ENCODE measurements around the gene PRSS8.
A peak's percentile ranks its signal among the peaks of the same experiment; 100 is the strongest.

The PRSS8 gene

DNA sequence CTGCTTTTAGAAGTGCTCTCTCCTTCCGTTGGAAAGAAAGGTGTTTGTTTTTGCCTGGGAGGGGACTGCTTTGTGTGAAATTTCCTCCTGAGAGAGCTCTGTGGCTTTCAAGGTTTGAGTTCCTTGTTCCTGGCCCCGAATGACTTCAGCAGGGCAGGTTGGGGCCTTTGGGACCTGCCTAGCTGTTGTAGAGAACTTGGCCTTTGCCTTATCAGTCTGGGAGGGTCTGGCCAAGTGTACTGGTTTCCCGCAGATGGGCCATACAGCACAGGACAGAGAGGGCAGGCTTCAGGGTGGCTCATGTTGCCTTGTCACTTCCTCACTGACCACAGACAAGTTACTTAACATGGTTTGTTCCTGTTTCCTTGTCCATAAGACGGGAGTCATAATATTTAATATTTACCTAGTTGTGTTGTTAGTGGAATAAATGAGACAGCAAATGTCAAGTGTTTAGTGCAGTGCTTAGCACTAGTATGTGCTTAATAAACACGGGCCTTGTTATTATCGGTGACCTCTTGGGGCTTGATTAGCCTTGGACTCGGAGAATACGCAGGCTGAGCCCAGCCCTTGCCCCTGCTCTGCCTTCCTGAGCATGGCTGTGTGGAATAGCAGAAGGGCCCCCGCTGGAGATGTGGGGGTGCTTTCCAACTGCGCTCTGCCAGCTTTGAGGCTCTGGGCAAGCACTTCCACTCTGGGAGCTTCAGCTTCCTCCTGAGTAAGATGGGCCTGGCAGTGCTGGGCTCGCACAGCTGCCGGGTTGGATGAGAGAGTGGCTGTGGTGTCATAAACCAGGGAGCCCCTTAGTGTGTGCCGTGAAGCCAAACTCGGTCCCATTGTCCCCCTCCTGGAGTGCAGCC, 6.6 kb downstream of the PRSS8 start:
- peak overlapping the region; percentile 65 for H3K27ac Mint-ChIP-seq
- H3K36me3 Mint-ChIP-seq (ENCODE audit: low read depth), result peaks cover 87% of the 10 kb centered on the region
- H3K9me3 Mint-ChIP-seq, result no peaks in the 10 kb centered on the region
- no peak overlapping the region for H3K4me3 Mint-ChIP-seq
- peaks cover 2% of the 10 kb centered on the region for H3K4me1 Mint-ChIP-seq (ENCODE audit: low read depth)
- no peak for DNase-seq
- H3K27me3 Mint-ChIP-seq, result no peaks in the 10 kb centered on the region

- Mint-ChIP-seq H3K4me1 (ENCODE audit: low read depth) (peaks cover 2% of the 10 kb centered on the region), H3K27ac (no peak overlapping the region), H3K36me3 (ENCODE audit: low read depth) (peaks cover 89% of the 10 kb centered on the region), H3K9me3 (no peaks in the 10 kb centered on the region), H3K4me3 (no peak overlapping the region), H3K27me3 (no peaks in the 10 kb centered on the region)
- DNase-seq, result no peak
These were observed 8.3 kb downstream of the PRSS8 start for GRCh38 chr16:31127182-31127581.

DNA sequence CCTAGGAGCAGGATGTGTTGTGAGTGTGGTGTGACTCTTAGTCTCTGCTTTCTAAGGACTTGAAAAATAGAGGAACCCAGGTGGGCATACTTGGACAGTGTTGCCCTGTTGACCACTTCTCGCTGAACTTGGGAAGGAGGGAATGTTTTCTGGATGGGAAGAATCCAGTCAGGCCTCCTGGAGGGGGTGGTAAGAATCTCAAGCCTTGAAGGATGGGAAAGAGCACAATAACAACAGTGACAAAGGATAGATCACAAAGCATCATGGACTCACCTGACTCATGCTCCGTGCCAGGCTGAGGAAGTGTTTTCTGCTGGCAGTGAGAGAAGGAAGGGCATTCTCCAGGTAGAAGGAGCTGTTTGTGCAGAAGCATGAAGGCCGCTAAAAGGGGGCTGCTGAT, 9.7 kb downstream of the PRSS8 start:
- H3K27ac Mint-ChIP-seq, result peak overlapping the region; percentile 51
- H3K4me1 Mint-ChIP-seq (ENCODE audit: low read depth), result peaks cover 2% of the 10 kb centered on the region
- no peaks in the 10 kb centered on the region for H3K27me3 Mint-ChIP-seq
- DNase-seq, result no peak
- H3K4me3 Mint-ChIP-seq, result no peak overlapping the region
- peaks cover 87% of the 10 kb centered on the region for H3K36me3 Mint-ChIP-seq (ENCODE audit: low read depth)
- no peaks in the 10 kb centered on the region for H3K9me3 Mint-ChIP-seq

GRCh38 chr16:31120129-31120528, 15.4 kb downstream of the PRSS8 start:
- Mint-ChIP-seq H3K4me3 (no peak overlapping the region), H3K27ac (peak overlapping the region; percentile 59), H3K9me3 (no peaks in the 10 kb centered on the region), H3K4me1 (ENCODE audit: low read depth) (peaks cover 21% of the 10 kb centered on the region), H3K36me3 (ENCODE audit: low read depth) (peaks cover 68% of the 10 kb centered on the region), H3K27me3 (no peaks in the 10 kb centered on the region)
- no peak for DNase-seq

DNA sequence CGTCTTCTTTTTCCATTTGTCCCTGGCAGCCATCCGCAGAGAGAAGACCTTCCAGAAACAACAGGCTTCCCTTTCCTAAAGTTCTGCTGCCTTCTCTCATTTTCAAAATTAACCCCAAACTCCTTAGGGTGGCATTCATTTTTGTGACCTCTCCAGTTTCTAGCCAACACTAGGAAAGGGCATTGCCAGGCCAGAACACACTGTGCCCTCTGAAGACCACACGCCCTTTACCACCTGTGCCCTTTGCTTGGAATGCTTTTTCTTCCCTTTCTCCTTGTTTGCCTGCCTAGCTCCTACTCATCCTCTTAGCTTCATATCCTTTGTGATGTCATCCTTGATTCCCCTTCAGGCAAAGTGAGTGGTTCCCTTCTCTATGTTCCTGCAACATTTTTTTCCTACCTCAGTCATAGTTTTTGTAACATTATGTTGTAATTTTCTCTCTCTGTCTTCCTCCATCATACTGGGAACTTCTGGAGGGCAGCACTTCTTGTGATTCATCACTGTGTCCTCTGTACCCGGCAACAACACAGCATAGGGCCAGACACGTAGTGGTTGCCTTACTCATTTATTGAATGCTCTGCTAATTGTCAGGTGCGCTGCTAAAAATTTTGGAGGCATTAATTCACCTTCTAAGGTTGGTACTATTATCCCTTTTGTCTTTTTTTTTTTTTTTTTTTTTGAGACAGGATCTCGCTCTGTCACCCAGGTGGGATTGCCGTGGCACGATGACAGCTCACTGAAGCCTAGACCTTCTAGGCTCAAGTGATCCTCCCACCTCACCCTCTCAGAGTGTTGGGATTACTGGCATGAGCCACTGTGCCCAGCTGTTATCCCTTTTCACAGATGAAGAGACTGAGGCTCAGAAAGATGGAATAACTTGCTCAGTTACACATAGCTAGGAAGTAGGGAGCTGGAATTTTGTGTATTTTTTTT, 17.0 kb downstream of the PRSS8 start:
- Mint-ChIP-seq H3K9me3 (no peaks in the 10 kb centered on the region), H3K27me3 (no peaks in the 10 kb centered on the region), H3K27ac (peak overlapping the region; percentile 87), H3K4me3 (peak overlapping the region; percentile 90), H3K4me1 (ENCODE audit: low read depth) (peaks cover 26% of the 10 kb centered on the region), H3K36me3 (ENCODE audit: low read depth) (peaks cover 54% of the 10 kb centered on the region)
- no peak for DNase-seq

DNA sequence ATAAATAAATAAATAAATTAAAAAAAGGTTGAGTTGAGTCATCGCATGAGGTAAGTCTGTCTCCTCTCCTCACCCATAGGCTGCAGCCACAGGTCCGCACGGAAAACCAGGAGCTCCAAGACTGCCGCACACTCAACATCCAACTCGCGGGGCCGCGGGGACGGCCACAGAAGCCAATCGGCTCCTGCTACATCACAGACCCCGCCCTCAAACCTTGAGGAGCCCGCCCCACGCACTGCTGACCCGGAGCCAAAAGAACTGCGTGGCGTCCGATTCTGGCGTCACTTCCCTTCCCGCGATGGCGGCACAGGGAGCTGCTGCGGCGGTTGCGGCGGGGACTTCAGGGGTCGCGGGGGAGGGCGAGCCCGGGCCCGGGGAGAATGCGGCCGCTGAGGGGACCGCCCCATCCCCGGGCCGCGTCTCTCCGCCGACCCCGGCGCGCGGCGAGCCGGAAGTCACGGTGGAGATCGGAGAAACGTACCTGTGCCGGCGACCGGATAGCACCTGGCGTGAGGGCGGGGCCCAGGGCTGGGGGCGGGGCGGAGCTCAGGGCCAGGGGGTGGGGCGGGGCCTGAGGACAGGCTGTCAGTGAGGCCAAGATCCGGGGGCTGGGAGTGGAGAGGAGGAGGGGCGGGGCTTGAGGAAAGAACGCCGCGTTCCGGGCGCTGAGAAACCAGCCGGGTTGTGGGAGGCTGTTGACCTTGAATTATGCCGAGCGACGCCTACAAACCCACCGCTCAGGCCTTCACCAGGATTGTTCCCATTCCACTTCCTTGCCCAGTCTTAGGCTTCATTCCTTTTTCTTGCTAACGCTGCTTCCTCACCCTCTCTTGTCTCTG, 17.9 kb downstream of the PRSS8 start, which contains the start of gene KAT8:
Gene KAT8 (plus strand): TSS at position 281 of the 839 bp plus-strand sequence. CDS start 18 bp downstream, at position 299.
- Mint-ChIP-seq H3K27ac (peak within 1 kb of the TSS; percentile 87), H3K9me3 (no peaks in the 10 kb centered on the region), H3K36me3 (ENCODE audit: low read depth) (peaks cover 54% of the 10 kb centered on the region), H3K4me3 (peak within 1 kb of the TSS; percentile 90), H3K4me1 (ENCODE audit: low read depth) (peaks cover 26% of the 10 kb centered on the region), H3K27me3 (no peaks in the 10 kb centered on the region)
- DNase-seq, result peak; percentile 97

- H3K36me3 Mint-ChIP-seq (ENCODE audit: low read depth), result peaks cover 57% of the 10 kb centered on the region
- peak overlapping the region; percentile 31 for H3K27ac Mint-ChIP-seq
- no peaks in the 10 kb centered on the region for H3K27me3 Mint-ChIP-seq
- no peak for DNase-seq
- H3K4me1 Mint-ChIP-seq (ENCODE audit: low read depth), result peaks cover 37% of the 10 kb centered on the region
- no peak overlapping the region for H3K4me3 Mint-ChIP-seq
- no peaks in the 10 kb centered on the region for H3K9me3 Mint-ChIP-seq
These were observed 21.1 kb downstream of the PRSS8 start for GRCh38 chr16:31114468-31114867.

- H3K36me3 Mint-ChIP-seq (ENCODE audit: low read depth), result peaks cover 47% of the 10 kb centered on the region
- no peak for DNase-seq
- H3K4me3 Mint-ChIP-seq, result no peak overlapping the region
- no peaks in the 10 kb centered on the region for H3K9me3 Mint-ChIP-seq
- H3K27ac Mint-ChIP-seq, result peak overlapping the region; percentile 76
- H3K4me1 Mint-ChIP-seq (ENCODE audit: low read depth), result peaks cover 33% of the 10 kb centered on the region
- no peaks in the 10 kb centered on the region for H3K27me3 Mint-ChIP-seq
These were observed 22.1 kb downstream of the PRSS8 start for GRCh38 chr16:31113121-31114120.

GRCh38 chr16:31112711-31113110, 22.8 kb downstream of the PRSS8 start:
- Mint-ChIP-seq H3K4me1 (ENCODE audit: low read depth) (peaks cover 31% of the 10 kb centered on the region), H3K27ac (peak overlapping the region; percentile 76), H3K36me3 (ENCODE audit: low read depth) (peaks cover 41% of the 10 kb centered on the region), H3K27me3 (no peaks in the 10 kb centered on the region), H3K9me3 (no peaks in the 10 kb centered on the region), H3K4me3 (no peak overlapping the region)
- DNase-seq, result no peak

DNA sequence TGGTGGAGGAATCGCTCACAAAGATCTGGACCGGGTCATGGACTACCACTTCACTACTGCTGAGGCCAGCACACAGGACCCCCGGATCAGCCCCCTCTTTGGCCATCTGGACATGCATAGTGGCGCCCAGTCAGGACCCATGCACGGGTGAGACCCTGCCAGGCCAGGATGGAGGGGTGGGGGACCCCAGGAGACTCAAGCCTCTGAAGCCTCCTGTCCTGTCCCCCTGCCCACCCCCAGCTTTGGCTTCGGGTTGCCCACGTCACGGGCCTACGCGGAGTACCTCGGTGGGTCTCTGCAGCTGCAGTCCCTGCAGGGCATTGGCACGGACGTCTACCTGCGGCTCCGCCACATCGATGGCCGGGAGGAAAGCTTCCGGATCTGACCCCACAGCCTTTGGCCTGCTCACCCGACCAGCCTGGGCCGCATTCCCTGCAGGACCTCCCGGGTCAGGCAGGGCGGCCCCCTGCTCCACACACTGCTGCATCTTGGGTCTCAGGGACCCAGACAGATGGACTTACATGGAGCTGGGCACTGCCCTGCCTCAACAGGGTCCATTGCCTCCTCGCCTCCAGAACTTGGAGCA, 23.6 kb downstream of the PRSS8 start:
- Mint-ChIP-seq H3K4me3 (no peak overlapping the region), H3K4me1 (ENCODE audit: low read depth) (peaks cover 38% of the 10 kb centered on the region), H3K36me3 (ENCODE audit: low read depth) (peaks cover 41% of the 10 kb centered on the region), H3K9me3 (no peaks in the 10 kb centered on the region), H3K27me3 (no peaks in the 10 kb centered on the region), H3K27ac (peak overlapping the region; percentile 66)
- DNase-seq, result no peak

DNA sequence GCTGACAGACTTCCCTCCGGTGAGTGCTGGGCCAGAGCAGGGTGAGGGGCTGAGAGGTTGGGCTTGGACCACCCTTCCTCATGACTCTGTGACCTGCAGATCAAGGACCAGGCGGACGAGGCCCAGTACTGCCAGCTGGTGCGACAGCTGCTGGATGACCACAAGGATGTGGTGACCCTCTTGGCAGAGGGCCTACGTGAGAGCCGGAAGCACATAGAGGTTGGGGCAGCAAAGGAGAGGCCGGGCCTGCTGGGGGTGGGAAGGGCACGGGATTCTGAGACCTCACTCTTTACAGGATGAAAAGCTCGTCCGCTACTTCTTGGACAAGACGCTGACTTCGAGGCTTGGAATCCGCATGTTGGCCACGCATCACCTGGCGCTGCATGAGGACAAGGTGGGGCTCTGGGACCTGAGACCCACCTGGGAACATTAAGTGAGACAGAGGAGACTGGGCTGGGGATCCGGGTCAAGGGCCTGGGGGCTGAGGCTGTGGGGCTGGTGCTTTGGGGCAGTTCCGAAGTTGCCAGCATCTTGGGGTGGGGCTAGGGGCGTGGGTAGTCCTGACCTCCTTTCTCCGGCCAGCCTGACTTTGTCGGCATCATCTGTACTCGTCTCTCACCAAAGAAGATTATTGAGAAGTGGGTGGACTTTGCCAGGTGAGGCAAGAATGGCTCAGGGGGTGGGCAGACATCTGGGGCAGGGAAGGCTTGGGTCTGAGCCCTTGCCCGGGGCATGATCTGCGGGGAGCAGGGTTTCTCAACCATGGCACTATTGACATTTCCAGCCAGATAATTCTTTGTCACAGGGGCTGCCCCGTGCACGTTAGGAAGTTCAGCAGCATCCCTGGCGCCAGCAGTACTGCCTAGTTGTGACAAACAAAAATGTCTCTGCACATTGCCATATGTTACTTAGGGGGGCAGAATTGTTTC, 25.2 kb downstream of the PRSS8 start:
- H3K36me3 Mint-ChIP-seq (ENCODE audit: low read depth), result peaks cover 39% of the 10 kb centered on the region
- peaks cover 38% of the 10 kb centered on the region for H3K4me1 Mint-ChIP-seq (ENCODE audit: low read depth)
- DNase-seq, result no peak
- H3K4me3 Mint-ChIP-seq, result peak overlapping the region; percentile 76
- H3K9me3 Mint-ChIP-seq, result no peaks in the 10 kb centered on the region
- peak overlapping the region; percentile 63 for H3K27ac Mint-ChIP-seq
- no peaks in the 10 kb centered on the region for H3K27me3 Mint-ChIP-seq

DNA sequence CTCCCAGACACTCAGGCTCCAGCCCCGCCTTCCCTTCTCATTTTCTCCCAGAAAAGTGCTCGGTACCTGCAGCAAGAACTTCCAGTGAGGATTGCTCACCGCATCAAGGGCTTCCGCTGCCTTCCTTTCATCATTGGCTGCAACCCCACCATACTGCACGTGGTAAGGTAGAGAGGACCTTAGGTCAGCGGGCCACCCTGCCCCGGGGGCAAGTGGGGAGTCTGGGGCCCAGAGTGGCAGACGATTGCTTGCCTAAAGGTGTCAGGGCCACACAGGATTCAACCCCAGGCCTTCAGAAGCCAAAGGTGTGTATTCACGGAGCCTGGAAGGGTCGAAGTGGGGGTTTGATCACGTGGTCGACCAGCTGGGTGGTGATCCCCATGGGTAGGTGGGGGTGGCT, 25.9 kb downstream of the PRSS8 start:
- Mint-ChIP-seq H3K36me3 (ENCODE audit: low read depth) (peaks cover 39% of the 10 kb centered on the region), H3K4me3 (peak overlapping the region; percentile 76), H3K27ac (peak overlapping the region; percentile 84), H3K27me3 (no peaks in the 10 kb centered on the region), H3K4me1 (ENCODE audit: low read depth) (peaks cover 38% of the 10 kb centered on the region), H3K9me3 (no peaks in the 10 kb centered on the region)
- no peak for DNase-seq

Data from activated T-cell treated with anti-CD3 and anti-CD28 coated beads, Interleukin-2, amount 50 U/mL, for 24 hours (primary cell).